ENCODE data around the gene PCMTD2.

GRCh38 chr20:64261138-64261537, 5.6 kb downstream of the PCMTD2 start:
- no peak for TF ChIP-seq SIN3A (IDR thresholded peaks at IDR 0.05; ENCODE audit: borderline replicate concordance, insufficient read depth, low read length)
- no peak for TF ChIP-seq REST (IDR thresholded peaks at IDR 0.05; ENCODE audit: insufficient read depth in 1 of 2, low read depth in 2 of 2, low read length in 2 of 2)

All from PFSK-1 (cell line).